Fibroblast of skin of abdomen (primary cell): ENCODE results near the gene SASH1.
A peak's percentile ranks its signal among the peaks of the same experiment; 100 is the strongest.
"Not testable (repeated sequence)": the region's sequence is repeated elsewhere in the genome, so short reads cannot be mapped to it uniquely, and the experiment has no call there.

Experiments used
- DNase-seq: peaks from one replicate; pipeline ENCODE4 v3.0.0-alpha.2; 2013

SASH1 gene

GRCh38 chr6:148557796-148558321 lies 215.2 kb downstream of the SASH1 start:
- DNase-seq, result peak; percentile 43

- peak; percentile 56 for DNase-seq
These were observed 217.3 kb downstream of the SASH1 start for GRCh38 chr6:148559848-148560433.

- no peak for DNase-seq
These were observed 219.0 kb downstream of the SASH1 start for GRCh38 chr6:148561629-148562028.

- DNase-seq, result no peak
These were observed 220.4 kb downstream of the SASH1 start for GRCh38 chr6:148563066-148563465.

- DNase-seq, result no peak
These were observed 221.9 kb downstream of the SASH1 start for GRCh38 chr6:148564494-148565035.

GRCh38 chr6:148565321-148565926 lies 222.8 kb downstream of the SASH1 start:
- DNase-seq, result no peak

GRCh38 chr6:148565930-148566663 lies 223.5 kb downstream of the SASH1 start:
- DNase-seq, result peak; percentile 69

- DNase-seq, result no peak
These were observed 224.2 kb downstream of the SASH1 start for GRCh38 chr6:148566664-148567350.

- DNase-seq, result no peak
These were observed 227.8 kb downstream of the SASH1 start for GRCh38 chr6:148570456-148570855.

- peak; percentile 18 for DNase-seq
These were observed 230.2 kb downstream of the SASH1 start for GRCh38 chr6:148572676-148573335.

- DNase-seq, result no peak
These were observed 231.3 kb downstream of the SASH1 start for GRCh38 chr6:148573922-148574321.

GRCh38 chr6:148577687-148578488 lies 235.2 kb downstream of the SASH1 start:
- DNase-seq, result peak; percentile 78

GRCh38 chr6:148578489-148578814 lies 235.8 kb downstream of the SASH1 start:
- DNase-seq, result no peak

- no peak for DNase-seq
These were observed 236.4 kb downstream of the SASH1 start for GRCh38 chr6:148578837-148579565.

GRCh38 chr6:148580442-148580841 lies 237.8 kb downstream of the SASH1 start:
- no peak for DNase-seq

GRCh38 chr6:148583631-148584030 lies 241.0 kb downstream of the SASH1 start:
- DNase-seq, result no peak

- DNase-seq, result not testable (repeated sequence)
These were observed 243.0 kb downstream of the SASH1 start for GRCh38 chr6:148585641-148586040.

GRCh38 chr6:148590883-148591282 lies 248.2 kb downstream of the SASH1 start:
- DNase-seq, result no peak

- no peak for DNase-seq
These were observed 249.0 kb downstream of the SASH1 start for GRCh38 chr6:148591656-148592055.

GRCh38 chr6:148593130-148593812 lies 250.6 kb downstream of the SASH1 start:
- DNase-seq, result no peak
